ENCODE results near the gene PPP2R5A. TPM values are rescaled to one million over a fixed set of nuclear protein-coding genes. Genes with fewer than 3 reads are reported as not detected.
A peak's percentile ranks its signal among the peaks of the same experiment; 100 is the strongest.

Gene PPP2R5A
- total and polyA plus RNA-seq, 2 experiments from 2014 or later: 22.0 to 40.2 TPM

GRCh38 chr1:212284332-212284743, 872 bp upstream of the PPP2R5A start:
- H4K20me1 ChIP-seq (ENCODE audit: insufficient read depth, poor library complexity, severe bottlenecking): peaks cover 27% of the 10 kb centered on the region
- H3K4me1 ChIP-seq (ENCODE audit: insufficient read depth): peaks cover 15% of the 10 kb centered on the region
- WGBS (ENCODE audit: low lambda C conversion rate, missing lambda C conversion rate): 18% methylated on average over 14 of the region's 14 CpGs
- peak overlapping the region; percentile 95 for H3K27ac ChIP-seq
- peak overlapping the region; percentile 37 for H3K4me3 ChIP-seq
- DNase-seq (ENCODE audit: low spot score): no peak
- no peak for TF ChIP-seq EZH2 (IDR thresholded peaks at IDR 0.05; ENCODE audit: borderline replicate concordance)
- TF ChIP-seq EZH2phosphoT487 (IDR thresholded peaks at IDR 0.05; ENCODE audit: low read depth, severe bottlenecking, unreplicated experiment): no peak
- TF ChIP-seq CTCF (IDR thresholded peaks at IDR 0.05; ENCODE audit: poor library complexity): no peak
- peak overlapping the region; percentile 69 for H2AFZ ChIP-seq
- no peaks in the 10 kb centered on the region for H3K27me3 ChIP-seq
- peak overlapping the region; percentile 82 for H3K4me2 ChIP-seq
- H3K36me3 ChIP-seq (replicated peaks; ENCODE audit: insufficient read depth, low read depth): no peaks in the 10 kb centered on the region
- H3K79me2 ChIP-seq: peaks cover 33% of the 10 kb centered on the region
- H3K9me2 ChIP-seq (replicated peaks; ENCODE audit: insufficient read depth): no peaks in the 10 kb centered on the region
- H3K9me3 ChIP-seq (ENCODE audit: low read depth): no peaks in the 10 kb centered on the region

DNA sequence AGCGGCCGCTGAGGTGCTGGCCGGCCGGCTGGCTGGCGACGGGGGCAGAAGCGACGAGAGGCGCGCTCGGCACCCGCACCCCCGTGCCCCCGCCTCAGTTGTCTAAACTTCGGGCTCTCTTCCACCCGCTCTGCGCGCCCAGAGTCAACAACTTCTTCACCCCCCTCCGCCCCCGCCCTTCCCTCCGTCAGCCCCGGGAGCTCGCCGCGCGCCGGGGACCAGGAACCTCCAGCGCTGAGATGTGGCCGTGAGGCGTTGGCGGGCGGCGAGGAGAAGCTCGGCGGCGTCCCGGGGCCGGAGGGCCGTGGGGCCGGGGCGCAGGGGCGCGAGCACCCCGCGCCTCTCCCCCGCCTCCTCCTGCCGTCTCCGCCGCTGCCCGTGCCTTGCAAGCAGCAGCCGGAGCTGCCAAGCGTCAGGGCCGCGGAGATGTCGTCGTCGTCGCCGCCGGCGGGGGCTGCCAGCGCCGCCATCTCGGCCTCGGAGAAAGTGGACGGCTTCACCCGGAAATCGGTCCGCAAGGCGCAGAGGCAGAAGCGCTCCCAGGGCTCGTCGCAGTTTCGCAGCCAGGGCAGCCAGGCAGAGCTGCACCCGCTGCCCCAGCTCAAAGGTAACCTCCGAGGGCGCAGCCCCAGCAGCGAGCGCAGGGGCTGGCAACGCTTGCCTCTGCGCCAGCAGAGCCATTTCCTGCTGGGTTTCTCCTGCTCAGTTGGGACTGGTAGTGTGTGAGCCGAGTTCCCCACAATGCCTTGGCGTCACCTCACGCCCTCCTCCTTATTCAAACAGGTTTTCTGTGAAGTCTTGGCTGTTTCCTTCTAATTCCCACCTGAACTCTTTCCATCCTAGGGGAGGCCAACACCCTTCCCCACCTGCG, 710 bp downstream of the PPP2R5A start:
- peak overlapping the region; percentile 95 for H3K27ac ChIP-seq
- peak overlapping the region; percentile 39 for H2AFZ ChIP-seq
- WGBS (ENCODE audit: low lambda C conversion rate, missing lambda C conversion rate): under 1% methylated on average over 24 of the region's 85 CpGs
- H3K4me1 ChIP-seq (ENCODE audit: insufficient read depth): peaks cover 23% of the 10 kb centered on the region
- no peaks in the 10 kb centered on the region for H3K27me3 ChIP-seq
- H3K9me2 ChIP-seq (replicated peaks; ENCODE audit: insufficient read depth): no peaks in the 10 kb centered on the region
- peak overlapping the region; percentile 59 for H3K4me3 ChIP-seq
- peaks cover 49% of the 10 kb centered on the region for H3K79me2 ChIP-seq
- TF ChIP-seq EZH2phosphoT487 (IDR thresholded peaks at IDR 0.05; ENCODE audit: low read depth, severe bottlenecking, unreplicated experiment) (no peak), EZH2 (IDR thresholded peaks at IDR 0.05; ENCODE audit: borderline replicate concordance) (no peak), CTCF (IDR thresholded peaks at IDR 0.05; ENCODE audit: poor library complexity) (no peak)
- H4K20me1 ChIP-seq (ENCODE audit: insufficient read depth, poor library complexity, severe bottlenecking): peaks cover 36% of the 10 kb centered on the region
- no peaks in the 10 kb centered on the region for H3K9me3 ChIP-seq (ENCODE audit: low read depth)
- DNase-seq (ENCODE audit: low spot score): peak; percentile 80
- H3K4me2 ChIP-seq: peak overlapping the region; percentile 83
- H3K36me3 ChIP-seq (replicated peaks; ENCODE audit: insufficient read depth, low read depth): no peaks in the 10 kb centered on the region

DNA sequence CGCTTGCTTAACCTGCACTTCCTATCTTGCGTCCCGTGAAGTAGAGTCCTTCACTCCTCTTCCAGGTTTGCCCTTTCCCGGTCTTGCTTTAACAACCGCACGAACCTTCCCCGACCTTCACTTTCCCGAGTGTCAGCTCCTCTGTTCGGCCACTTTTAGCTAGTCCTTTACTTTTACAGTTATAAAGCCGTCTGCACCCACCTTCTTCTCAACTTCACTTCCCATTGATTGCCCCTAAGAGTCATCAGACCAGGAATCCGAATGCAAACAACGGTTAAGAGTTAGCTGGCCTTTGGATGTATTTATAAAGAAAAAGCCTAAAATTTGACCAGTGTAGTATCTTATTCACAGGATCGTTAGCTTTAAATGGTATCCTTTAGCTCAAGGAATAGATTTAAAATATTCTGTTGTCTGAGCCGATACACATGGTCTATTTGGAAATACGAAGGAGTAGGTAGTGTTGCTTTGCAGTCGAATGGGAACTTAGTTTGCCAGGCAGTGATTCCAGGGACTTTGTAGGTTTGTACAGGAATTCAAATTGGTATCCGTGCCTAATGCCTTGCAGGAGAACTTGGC, 1.4 kb downstream of the PPP2R5A start:
- no peak for DNase-seq (ENCODE audit: low spot score)
- TF ChIP-seq EZH2phosphoT487 (IDR thresholded peaks at IDR 0.05; ENCODE audit: low read depth, severe bottlenecking, unreplicated experiment) (no peak), EZH2 (IDR thresholded peaks at IDR 0.05; ENCODE audit: borderline replicate concordance) (no peak), CTCF (IDR thresholded peaks at IDR 0.05; ENCODE audit: poor library complexity) (no peak)

More for the DNA sequence above, 1.4 kb downstream of the PPP2R5A start:
- Histone ChIP-seq H3K27me3 (no peaks in the 10 kb centered on the region), H3K4me1 (ENCODE audit: insufficient read depth) (peaks cover 23% of the 10 kb centered on the region), H3K4me3 (peak overlapping the region; percentile 59), H3K27ac (peak overlapping the region; percentile 95), H3K79me2 (peaks cover 56% of the 10 kb centered on the region), H3K9me3 (ENCODE audit: low read depth) (no peaks in the 10 kb centered on the region), H2AFZ (peak overlapping the region; percentile 39), H3K9me2 (replicated peaks; ENCODE audit: insufficient read depth) (no peaks in the 10 kb centered on the region), H3K36me3 (replicated peaks; ENCODE audit: insufficient read depth, low read depth) (no peaks in the 10 kb centered on the region), H4K20me1 (ENCODE audit: insufficient read depth, poor library complexity, severe bottlenecking) (peaks cover 39% of the 10 kb centered on the region), H3K4me2 (peak overlapping the region; percentile 83)
- WGBS (ENCODE audit: low lambda C conversion rate, missing lambda C conversion rate): 2% methylated on average over 17 of the region's 17 CpGs
